Stimulated activated CD8-positive, alpha-beta memory T cell treated with anti-CD3 and anti-CD28 coated beads, Interleukin-15, amount 100 ng/mL, for 48 hours (primary cell): Measurements from ENCODE around the gene SLC7A5.
"Not testable (repeated sequence)": the region's sequence is repeated elsewhere in the genome, so short reads cannot be mapped to it uniquely, and the experiment has no call there.

Experiments
- DNase-seq, 2 donors: peaks; one replicate each; pipeline ENCODE4 v3.0.0-alpha.2; 2020; ENCODE audit warnings: low read depth in 2 of 2

Gene SLC7A5

DNA sequence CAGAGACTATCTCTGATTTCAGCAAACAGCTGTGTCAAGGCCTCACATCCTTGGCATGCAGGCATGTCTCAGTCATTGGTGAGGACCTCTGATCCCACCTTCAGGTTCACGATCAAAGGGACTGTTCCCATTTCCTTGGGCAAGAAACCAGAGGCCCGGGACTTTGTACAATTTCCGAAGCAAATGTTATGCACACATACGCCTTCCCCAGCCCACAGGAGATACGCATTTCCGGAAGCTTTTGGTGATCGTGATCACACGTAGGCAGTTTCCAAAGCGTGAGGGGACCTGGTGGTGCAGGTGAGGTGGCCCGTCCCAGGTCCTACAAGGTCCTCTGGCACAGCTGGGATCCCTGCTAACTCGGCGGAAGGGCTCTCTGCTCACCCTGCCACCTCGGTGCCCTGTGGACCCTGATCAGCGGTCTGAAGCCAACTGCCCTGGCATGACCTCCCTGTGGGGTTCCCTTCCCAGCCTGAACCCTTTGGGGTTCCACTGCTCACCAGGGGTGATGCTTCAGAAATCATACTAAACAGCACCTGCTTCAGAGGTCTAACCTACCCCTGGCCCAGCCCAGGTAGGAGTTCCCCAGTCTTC, 74.7 kb downstream of the SLC7A5 start:
- no peak for DNase-seq

- DNase-seq: no peak
Observed at GRCh38 chr16:87792205-87792565, 77.1 kb downstream of the SLC7A5 start.

- no peak for DNase-seq
Observed at GRCh38 chr16:87791295-87792204, 77.8 kb downstream of the SLC7A5 start.

- DNase-seq: no peak
Observed at GRCh38 chr16:87790292-87791100, 78.8 kb downstream of the SLC7A5 start.

DNA sequence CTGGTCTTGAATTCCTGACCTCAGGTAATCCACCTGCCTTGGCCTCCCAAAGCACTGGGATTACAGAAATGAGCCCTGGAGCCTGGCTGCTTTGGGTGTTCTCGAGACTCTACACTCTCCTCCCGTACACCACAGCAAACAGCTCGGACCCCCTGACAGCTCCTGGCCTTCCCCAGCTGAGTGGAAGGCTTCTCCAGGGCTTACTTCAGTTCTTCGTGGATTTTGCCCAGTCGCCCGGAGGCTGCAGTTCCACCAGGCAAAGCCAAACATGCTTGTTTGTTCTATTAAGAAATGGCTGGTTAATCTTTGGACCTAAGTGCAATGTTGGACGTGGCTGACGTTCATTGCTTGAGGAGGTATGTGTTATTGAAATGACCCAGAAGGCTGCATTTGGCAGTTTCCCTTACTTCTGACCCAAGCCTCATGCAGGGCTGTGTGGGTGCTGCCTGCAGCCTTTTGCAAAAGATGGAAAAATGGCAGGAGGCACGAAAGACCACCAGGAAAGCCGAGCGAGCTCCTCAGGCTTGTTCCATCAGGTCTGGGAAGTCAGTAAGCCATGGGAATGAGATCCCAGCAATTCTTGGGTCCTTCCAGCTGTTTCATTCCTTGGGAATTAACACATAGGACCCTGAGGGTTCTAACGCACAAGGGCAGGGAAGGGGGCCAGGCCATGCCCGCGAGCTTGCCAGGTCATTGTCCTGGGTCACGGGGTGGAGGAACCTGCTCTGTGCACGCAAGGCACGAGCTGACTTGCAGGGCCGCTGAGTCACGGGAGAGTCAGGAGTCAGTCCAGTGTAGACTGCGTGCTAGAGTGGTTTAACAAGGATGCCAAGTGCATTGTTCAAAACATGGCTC, 79.6 kb downstream of the SLC7A5 start:
- DNase-seq: no peak

DNA sequence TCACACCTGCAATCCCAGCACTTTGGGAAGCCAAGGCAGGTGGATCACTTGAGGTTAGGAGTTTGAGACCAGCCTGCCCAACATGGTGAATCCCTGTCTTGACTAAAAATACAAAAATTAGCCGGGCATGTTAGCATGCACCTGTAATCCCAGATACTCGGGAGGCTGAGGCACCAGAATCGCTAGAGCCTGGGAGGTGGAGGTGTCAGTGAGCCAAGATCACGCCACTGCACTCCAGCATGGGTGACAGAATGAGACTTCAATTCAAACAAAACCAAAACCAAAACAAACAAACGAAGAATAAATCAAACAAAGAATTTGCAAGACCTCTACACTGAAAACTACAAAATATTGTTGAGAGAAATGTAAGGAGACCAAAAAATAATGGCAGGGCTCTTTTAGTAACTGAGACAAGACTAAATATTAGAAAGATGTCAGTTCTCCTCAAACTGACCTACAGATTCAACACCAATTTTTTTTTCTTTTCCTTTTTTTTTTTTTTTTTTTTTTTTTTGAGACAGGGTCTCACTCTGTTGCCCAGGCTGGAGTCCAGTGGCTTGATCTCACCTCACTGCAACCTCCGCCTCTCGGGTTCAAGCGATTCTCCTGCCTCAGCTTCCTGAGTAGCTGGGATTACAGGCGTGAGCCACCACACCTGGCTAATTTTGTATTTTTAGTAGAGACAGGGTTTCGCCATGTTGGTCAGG, 80.4 kb downstream of the SLC7A5 start:
- not testable (repeated sequence) for DNase-seq

GRCh38 chr16:87787451-87788091, 81.7 kb downstream of the SLC7A5 start:
- not testable (repeated sequence) for DNase-seq

DNA sequence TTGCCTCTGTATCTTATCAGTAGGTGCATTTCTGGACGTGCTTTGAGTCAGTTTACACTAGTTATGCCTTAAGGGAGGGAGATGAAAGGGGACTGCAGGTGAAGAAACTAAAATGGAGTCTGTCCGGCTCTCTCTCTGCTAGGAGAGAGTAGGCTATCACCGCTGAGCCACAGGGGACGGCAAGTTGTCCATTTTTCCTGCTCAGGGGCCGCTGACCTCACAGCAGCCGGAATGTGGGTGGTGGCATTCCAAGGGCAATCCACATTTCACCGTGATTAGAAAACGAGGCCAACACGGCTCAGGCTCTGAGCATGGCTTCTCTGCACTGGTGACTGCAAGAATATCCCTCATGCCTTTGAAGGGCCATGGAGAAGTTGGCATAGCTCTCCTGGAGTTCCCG, 84.5 kb downstream of the SLC7A5 start:
- no peak for DNase-seq

GRCh38 chr16:87782033-87782432, 87.3 kb downstream of the SLC7A5 start:
- no peak for DNase-seq

DNA sequence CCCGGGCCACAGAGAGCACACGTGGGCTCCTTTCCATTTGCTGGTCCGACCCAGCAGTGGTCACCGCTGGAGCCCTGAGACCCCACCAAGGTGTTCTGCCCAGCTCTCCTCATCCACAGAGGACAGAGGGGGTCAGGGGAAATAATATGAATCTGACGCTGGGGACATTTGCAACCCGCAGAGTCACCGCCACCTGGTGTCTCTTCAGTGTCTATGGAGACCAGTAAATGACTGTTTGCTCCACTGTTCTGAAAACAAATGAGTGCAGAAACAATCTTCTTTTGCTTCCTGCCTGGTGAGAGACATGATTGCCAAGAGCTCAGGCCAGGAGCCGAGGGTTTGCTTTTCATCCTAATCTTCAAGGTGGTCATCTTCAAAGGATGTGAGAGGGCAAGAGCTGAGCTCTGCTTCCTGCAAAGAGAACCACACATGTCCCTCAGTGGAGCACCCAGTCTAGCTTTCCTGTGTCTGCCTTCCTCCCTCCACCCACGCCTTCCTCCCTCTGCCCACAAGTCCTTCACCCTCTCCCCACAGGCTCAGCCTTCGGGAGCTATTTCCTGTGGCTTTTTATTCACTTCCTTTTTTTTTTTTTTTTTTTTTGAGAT, 88.8 kb downstream of the SLC7A5 start:
- DNase-seq: peak; percentile 59 to 68
